ENCODE results near the gene CELF5.

DNA sequence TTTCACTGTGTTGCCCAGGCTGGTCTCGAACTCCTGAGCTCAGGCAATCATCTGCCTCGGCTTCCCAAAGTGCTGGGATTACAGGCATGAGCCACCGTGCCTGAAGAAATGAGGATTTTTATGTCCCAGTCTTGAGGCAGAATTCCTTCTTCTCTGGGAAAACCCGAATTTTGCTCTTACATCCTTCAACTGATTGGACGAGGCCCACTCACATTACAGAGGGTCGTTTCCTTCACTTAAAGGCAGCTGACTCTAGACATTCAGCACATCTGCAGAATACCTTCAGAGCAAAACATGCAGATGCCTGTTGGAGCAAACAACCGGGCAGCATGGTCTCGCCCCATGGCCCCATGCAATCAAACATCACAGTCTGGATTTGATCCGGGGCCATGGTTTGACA, 105.6 kb downstream of the CELF5 start:
- TF ChIP-seq, protein P1, sequence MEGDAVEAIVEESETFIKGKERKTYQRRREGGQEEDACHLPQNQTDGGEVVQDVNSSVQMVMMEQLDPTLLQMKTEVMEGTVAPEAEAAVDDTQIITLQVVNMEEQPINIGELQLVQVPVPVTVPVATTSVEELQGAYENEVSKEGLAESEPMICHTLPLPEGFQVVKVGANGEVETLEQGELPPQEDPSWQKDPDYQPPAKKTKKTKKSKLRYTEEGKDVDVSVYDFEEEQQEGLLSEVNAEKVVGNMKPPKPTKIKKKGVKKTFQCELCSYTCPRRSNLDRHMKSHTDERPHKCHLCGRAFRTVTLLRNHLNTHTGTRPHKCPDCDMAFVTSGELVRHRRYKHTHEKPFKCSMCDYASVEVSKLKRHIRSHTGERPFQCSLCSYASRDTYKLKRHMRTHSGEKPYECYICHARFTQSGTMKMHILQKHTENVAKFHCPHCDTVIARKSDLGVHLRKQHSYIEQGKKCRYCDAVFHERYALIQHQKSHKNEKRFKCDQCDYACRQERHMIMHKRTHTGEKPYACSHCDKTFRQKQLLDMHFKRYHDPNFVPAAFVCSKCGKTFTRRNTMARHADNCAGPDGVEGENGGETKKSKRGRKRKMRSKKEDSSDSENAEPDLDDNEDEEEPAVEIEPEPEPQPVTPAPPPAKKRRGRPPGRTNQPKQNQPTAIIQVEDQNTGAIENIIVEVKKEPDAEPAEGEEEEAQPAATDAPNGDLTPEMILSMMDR (IDR thresholded peaks at IDR 0.05), result no peak
- TF ChIP-seq ZFX (IDR thresholded peaks at IDR 0.05; ENCODE audit: borderline replicate concordance), result no peak

All from 22Rv1 (cell line).